ENCODE measurements around the gene NUDT16L1. TPM values are rescaled to one million over a fixed set of nuclear protein-coding genes. Genes with fewer than 3 reads are reported as not detected.

The NUDT16L1 gene
- total RNA-seq, 1 donor = 28.0 TPM

GRCh38 chr16:4659363-4660353 lies 33.7 kb upstream of the NUDT16L1 start:
- H3K9me3 ChIP-seq (ENCODE audit: low read depth, low read length) = no peaks in the 10 kb centered on the region
- no peaks in the 10 kb centered on the region for H3K27me3 ChIP-seq (ENCODE audit: insufficient read depth, low read length)
- peaks cover 46% of the 10 kb centered on the region for H3K4me1 ChIP-seq (ENCODE audit: insufficient read depth, low read length)
- H3K4me3 ChIP-seq (ENCODE audit: low read length) = no peak overlapping the region

GRCh38 chr16:4660454-4661007 lies 32.8 kb upstream of the NUDT16L1 start:
- H3K27me3 ChIP-seq (ENCODE audit: insufficient read depth, low read length) = no peaks in the 10 kb centered on the region
- H3K4me3 ChIP-seq (ENCODE audit: low read length) = no peak overlapping the region
- no peaks in the 10 kb centered on the region for H3K9me3 ChIP-seq (ENCODE audit: low read depth, low read length)
- peaks cover 54% of the 10 kb centered on the region for H3K4me1 ChIP-seq (ENCODE audit: insufficient read depth, low read length)

GRCh38 chr16:4661661-4662060 lies 31.7 kb upstream of the NUDT16L1 start:
- Histone ChIP-seq H3K4me1 (ENCODE audit: insufficient read depth, low read length) (peaks cover 61% of the 10 kb centered on the region), H3K9me3 (ENCODE audit: low read depth, low read length) (no peaks in the 10 kb centered on the region), H3K27me3 (ENCODE audit: insufficient read depth, low read length) (no peaks in the 10 kb centered on the region), H3K4me3 (ENCODE audit: low read length) (no peak overlapping the region)

- H3K4me3 ChIP-seq (ENCODE audit: low read length) = no peak overlapping the region
- H3K27me3 ChIP-seq (ENCODE audit: insufficient read depth, low read length) = no peaks in the 10 kb centered on the region
- H3K9me3 ChIP-seq (ENCODE audit: low read depth, low read length) = no peaks in the 10 kb centered on the region
- peaks cover 61% of the 10 kb centered on the region for H3K4me1 ChIP-seq (ENCODE audit: insufficient read depth, low read length)
Measured at GRCh38 chr16:4663465-4663776, 29.9 kb upstream of the NUDT16L1 start.

GRCh38 chr16:4663777-4664465 lies 29.4 kb upstream of the NUDT16L1 start:
- no peaks in the 10 kb centered on the region for H3K9me3 ChIP-seq (ENCODE audit: low read depth, low read length)
- no peaks in the 10 kb centered on the region for H3K27me3 ChIP-seq (ENCODE audit: insufficient read depth, low read length)
- peaks cover 61% of the 10 kb centered on the region for H3K4me1 ChIP-seq (ENCODE audit: insufficient read depth, low read length)
- no peak overlapping the region for H3K4me3 ChIP-seq (ENCODE audit: low read length)

- H3K27me3 ChIP-seq (ENCODE audit: insufficient read depth, low read length) = no peaks in the 10 kb centered on the region
- H3K4me1 ChIP-seq (ENCODE audit: insufficient read depth, low read length) = peaks cover 57% of the 10 kb centered on the region
- no peak overlapping the region for H3K4me3 ChIP-seq (ENCODE audit: low read length)
- no peaks in the 10 kb centered on the region for H3K9me3 ChIP-seq (ENCODE audit: low read depth, low read length)
Measured at GRCh38 chr16:4664538-4665418, 28.6 kb upstream of the NUDT16L1 start.

GRCh38 chr16:4666537-4667202 lies 26.7 kb upstream of the NUDT16L1 start:
- Histone ChIP-seq H3K9me3 (ENCODE audit: low read depth, low read length) (no peaks in the 10 kb centered on the region), H3K27me3 (ENCODE audit: insufficient read depth, low read length) (no peaks in the 10 kb centered on the region), H3K4me3 (ENCODE audit: low read length) (no peak overlapping the region), H3K4me1 (ENCODE audit: insufficient read depth, low read length) (peaks cover 42% of the 10 kb centered on the region)

GRCh38 chr16:4667203-4667963 lies 26.0 kb upstream of the NUDT16L1 start:
- Histone ChIP-seq H3K9me3 (ENCODE audit: low read depth, low read length) (no peaks in the 10 kb centered on the region), H3K4me1 (ENCODE audit: insufficient read depth, low read length) (peaks cover 39% of the 10 kb centered on the region), H3K27me3 (ENCODE audit: insufficient read depth, low read length) (no peaks in the 10 kb centered on the region), H3K4me3 (ENCODE audit: low read length) (no peak overlapping the region)

GRCh38 chr16:4668313-4668960 lies 24.9 kb upstream of the NUDT16L1 start:
- H3K27me3 ChIP-seq (ENCODE audit: insufficient read depth, low read length) = no peaks in the 10 kb centered on the region
- no peaks in the 10 kb centered on the region for H3K9me3 ChIP-seq (ENCODE audit: low read depth, low read length)
- peaks cover 28% of the 10 kb centered on the region for H3K4me1 ChIP-seq (ENCODE audit: insufficient read depth, low read length)
- H3K4me3 ChIP-seq (ENCODE audit: low read length) = no peak overlapping the region

- Histone ChIP-seq H3K4me3 (ENCODE audit: low read length) (no peak overlapping the region), H3K4me1 (ENCODE audit: insufficient read depth, low read length) (peaks cover 25% of the 10 kb centered on the region), H3K9me3 (ENCODE audit: low read depth, low read length) (no peaks in the 10 kb centered on the region), H3K27me3 (ENCODE audit: insufficient read depth, low read length) (no peaks in the 10 kb centered on the region)
Measured at GRCh38 chr16:4673387-4674046, 19.8 kb upstream of the NUDT16L1 start.

- H3K4me3 ChIP-seq (ENCODE audit: low read length) = no peak overlapping the region
- peaks cover 38% of the 10 kb centered on the region for H3K4me1 ChIP-seq (ENCODE audit: insufficient read depth, low read length)
- no peaks in the 10 kb centered on the region for H3K27me3 ChIP-seq (ENCODE audit: insufficient read depth, low read length)
Measured at GRCh38 chr16:4674926-4675530, 18.3 kb upstream of the NUDT16L1 start.

GRCh38 chr16:4675864-4676786 lies 17.2 kb upstream of the NUDT16L1 start:
- Histone ChIP-seq H3K4me1 (ENCODE audit: insufficient read depth, low read length) (peaks cover 47% of the 10 kb centered on the region), H3K9me3 (ENCODE audit: low read depth, low read length) (no peaks in the 10 kb centered on the region), H3K27me3 (ENCODE audit: insufficient read depth, low read length) (no peaks in the 10 kb centered on the region), H3K4me3 (ENCODE audit: low read length) (no peak overlapping the region)

More at GRCh38 chr16:4674926-4675530, 18.3 kb upstream of the NUDT16L1 start:
- H3K9me3 ChIP-seq (ENCODE audit: low read depth, low read length) = no peaks in the 10 kb centered on the region
